SK-N-SH (cell line): ENCODE results near the gene XXYLT1.

ENCODE experiments used
- CHD2 ChIP-seq: fragments of 150-350 bp; IDR thresholded peaks from 2 replicates; pipeline ENCODE4 v1.6.1; 2018; ENCODE audit warnings: low read length; ENCODE audit not compliant: partially characterized antibody
- CTCF ChIP-seq: fragments of 200-600 bp; sonication (generic); IDR thresholded peaks from 2 replicates; pipeline ENCODE4 v1.6.1; 2017; ENCODE audit warnings: antibody characterized with exemption, mild to moderate bottlenecking, moderate library complexity
- ELF1 ChIP-seq: IDR thresholded peaks from 2 replicates; pipeline ENCODE4 v1.4.0; 2012
- EZH2phosphoT487 ChIP-seq: fragments of 200-600 bp; sonication (generic); IDR thresholded peaks from 2 replicates; pipeline ENCODE4 v1.6.1; 2017; ENCODE audit warnings: low read depth, mixed run types, mild to moderate bottlenecking, antibody characterized with exemption, moderate library complexity, borderline replicate concordance
- MAX ChIP-seq: IDR thresholded peaks from 2 replicates; pipeline ENCODE4 v1.4.0; 2012; ENCODE audit warnings: low read depth
- POLR2AphosphoS5 ChIP-seq: IDR thresholded peaks from 2 replicates; pipeline ENCODE4 v1.6.1; 2012; ENCODE audit warnings: low read depth, low read length
- REST ChIP-seq: IDR thresholded peaks from 2 replicates; pipeline ENCODE4 v1.6.1; 2012; ENCODE audit warnings: mild to moderate bottlenecking, low read depth, low read length, moderate library complexity
- TAF1 ChIP-seq: IDR thresholded peaks from 2 replicates; pipeline ENCODE4 v1.6.1; 2012; ENCODE audit warnings: low read depth, mild to moderate bottlenecking, low read length, moderate library complexity, borderline replicate concordance
- USF2 ChIP-seq: fragments of 150-350 bp; IDR thresholded peaks from 2 replicates; pipeline ENCODE4 v1.6.1; 2017; ENCODE audit warnings: antibody characterized with exemption, low read length, low read depth, borderline replicate concordance

- TF ChIP-seq MAX (no peak), CTCF (no peak), POLR2AphosphoS5 (no peak), TAF1 (no peak), USF2 (no peak), CHD2 (no peak), REST (no peak), ELF1 (no peak), EZH2phosphoT487 (no peak)
These were observed 85.4 kb downstream of the XXYLT1 start for GRCh38 chr3:195185583-195185982.
